Measurements from ENCODE around the gene ZNF580. TPM values are rescaled to one million over a fixed set of nuclear protein-coding genes. Genes with fewer than 3 reads are reported as not detected.

The ZNF580 gene
- total and polyA plus RNA-seq, 3 donors from 2014 or later: 21.7 to 38.0 (median 37.6) TPM

DNA sequence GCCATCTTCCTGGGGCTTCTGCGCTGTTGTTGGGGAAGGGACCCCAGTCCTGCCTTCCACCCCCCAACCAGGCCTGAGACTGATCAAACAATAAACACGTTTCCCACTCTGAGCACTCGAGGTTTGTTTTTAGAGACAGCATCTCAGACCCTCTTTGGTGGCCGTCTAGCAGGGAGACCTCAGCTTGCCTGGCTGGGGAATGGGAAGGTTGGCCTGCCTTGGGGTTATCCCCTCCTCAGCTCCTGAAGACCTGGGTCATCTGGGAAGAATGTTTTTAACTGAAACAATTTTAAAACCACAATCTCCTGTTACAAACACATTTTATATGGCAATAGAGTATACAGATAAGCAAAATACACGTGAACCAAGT is 4.7 kb downstream of the ZNF580 start:
- 66% methylated on average over 5 of the region's 5 CpGs for WGBS, 2 donors
- no peak overlapping the region for H3K4me3 ChIP-seq
- DNase-seq: no peak

GRCh38 chr19:55646889-55647731 is 6.3 kb downstream of the ZNF580 start:
- 32 to 35% methylated on average over 14 of the region's 14 CpGs for WGBS, 2 donors
- TF ChIP-seq POLR2A (IDR thresholded peaks at IDR 0.05): no peak
- TF ChIP-seq, protein P1, sequence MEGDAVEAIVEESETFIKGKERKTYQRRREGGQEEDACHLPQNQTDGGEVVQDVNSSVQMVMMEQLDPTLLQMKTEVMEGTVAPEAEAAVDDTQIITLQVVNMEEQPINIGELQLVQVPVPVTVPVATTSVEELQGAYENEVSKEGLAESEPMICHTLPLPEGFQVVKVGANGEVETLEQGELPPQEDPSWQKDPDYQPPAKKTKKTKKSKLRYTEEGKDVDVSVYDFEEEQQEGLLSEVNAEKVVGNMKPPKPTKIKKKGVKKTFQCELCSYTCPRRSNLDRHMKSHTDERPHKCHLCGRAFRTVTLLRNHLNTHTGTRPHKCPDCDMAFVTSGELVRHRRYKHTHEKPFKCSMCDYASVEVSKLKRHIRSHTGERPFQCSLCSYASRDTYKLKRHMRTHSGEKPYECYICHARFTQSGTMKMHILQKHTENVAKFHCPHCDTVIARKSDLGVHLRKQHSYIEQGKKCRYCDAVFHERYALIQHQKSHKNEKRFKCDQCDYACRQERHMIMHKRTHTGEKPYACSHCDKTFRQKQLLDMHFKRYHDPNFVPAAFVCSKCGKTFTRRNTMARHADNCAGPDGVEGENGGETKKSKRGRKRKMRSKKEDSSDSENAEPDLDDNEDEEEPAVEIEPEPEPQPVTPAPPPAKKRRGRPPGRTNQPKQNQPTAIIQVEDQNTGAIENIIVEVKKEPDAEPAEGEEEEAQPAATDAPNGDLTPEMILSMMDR (IDR thresholded peaks at IDR 0.05): no peak
- no peaks in the 10 kb centered on the region for H3K36me3 ChIP-seq (ENCODE audit: low read depth, missing control alignments)
- peaks cover 23% of the 10 kb centered on the region for H3K4me1 ChIP-seq
- H3K27ac ChIP-seq: peak overlapping the region; percentile 76 to 95
- H3K27me3 ChIP-seq: no peaks in the 10 kb centered on the region
- peak overlapping the region; percentile 79 to 86 for H3K4me3 ChIP-seq
- no peak for DNase-seq
- H3K9me3 ChIP-seq: no peaks in the 10 kb centered on the region
- intact Hi-C loops (cut with DNase I; ENCODE audit: low total_unique reads): no loop called here

More for the DNA sequence above, 4.7 kb downstream of the ZNF580 start:
- Histone ChIP-seq H3K27me3 (no peaks in the 10 kb centered on the region), H3K4me1 (peaks cover 26% of the 10 kb centered on the region), H3K27ac (no peak overlapping the region), H3K9me3 (no peaks in the 10 kb centered on the region), H3K36me3 (ENCODE audit: low read depth, missing control alignments) (no peaks in the 10 kb centered on the region)
- TF ChIP-seq POLR2A (IDR thresholded peaks at IDR 0.05): no peak
- TF ChIP-seq, protein P1 (IDR thresholded peaks at IDR 0.05): no peak
- intact Hi-C loops (cut with DNase I; ENCODE audit: low total_unique reads): no loop called here

DNA sequence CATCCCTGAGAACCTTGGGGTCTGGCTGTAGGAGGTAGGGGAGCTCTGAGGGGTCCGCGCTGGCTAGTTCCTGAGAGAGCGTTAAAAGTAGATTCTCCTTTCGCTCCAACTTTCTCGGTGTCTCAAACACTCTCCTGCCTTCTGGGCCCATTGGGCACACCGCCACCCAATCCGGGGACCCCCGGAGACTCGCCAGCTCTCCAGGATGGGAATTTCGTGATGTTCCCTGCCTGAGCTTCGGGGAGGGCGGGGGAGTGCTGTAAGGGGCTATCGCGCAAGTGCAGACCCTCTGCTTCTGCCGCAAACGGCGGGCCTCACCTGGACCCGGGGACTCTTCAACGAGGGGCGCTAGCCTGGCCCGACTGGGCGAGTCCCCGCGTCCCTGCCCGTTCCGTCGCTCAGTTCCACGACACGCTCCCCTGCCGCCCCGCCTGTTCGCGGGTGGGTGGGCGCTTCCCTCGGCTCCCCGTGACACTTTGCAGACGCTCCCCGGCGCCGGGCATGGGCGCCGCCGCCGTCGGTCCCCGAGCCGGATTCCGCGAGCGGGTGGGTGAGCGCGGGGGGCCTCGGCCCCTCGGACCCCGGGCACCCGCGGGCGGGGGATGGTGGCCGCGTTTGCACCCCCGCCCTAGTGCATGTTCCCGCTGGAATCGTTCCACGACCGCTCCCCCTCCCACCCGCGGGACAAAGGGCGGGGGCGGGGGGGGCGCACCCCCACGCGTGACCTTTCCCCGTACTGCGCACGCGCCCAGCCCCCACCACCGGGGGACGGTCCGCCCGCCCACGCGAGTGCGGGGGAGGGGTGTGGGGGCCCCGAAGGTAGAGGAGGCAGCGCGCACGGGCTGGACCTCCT is 7.2 kb downstream of the ZNF580 start, which contains the start of gene CCDC106:
Gene CCDC106 (plus strand): TSS at position 481 of the 853 bp plus-strand sequence. CDS start 835 bp downstream, outside the sequence.
- H3K36me3 ChIP-seq (ENCODE audit: low read depth, missing control alignments): no peaks in the 10 kb centered on the region
- peak; percentile 85 for DNase-seq
- H3K27ac ChIP-seq: peak within 1 kb of the TSS; percentile 76 to 95
- intact Hi-C loops (cut with DNase I; ENCODE audit: low total_unique reads): no loop called here
- H3K27me3 ChIP-seq: no peaks in the 10 kb centered on the region
- TF ChIP-seq, protein P1 (IDR thresholded peaks at IDR 0.05): peak in 1 of 3 experiments; percentile 4
- no peak for TF ChIP-seq POLR2A (IDR thresholded peaks at IDR 0.05)
- no peaks in the 10 kb centered on the region for H3K9me3 ChIP-seq
- peak within 1 kb of the TSS; percentile 79 to 86 for H3K4me3 ChIP-seq
- H3K4me1 ChIP-seq: peaks cover 18% of the 10 kb centered on the region
- 0 to 2% methylated on average over 12 to 72 of the region's 87 CpGs for WGBS, 2 donors

DNA sequence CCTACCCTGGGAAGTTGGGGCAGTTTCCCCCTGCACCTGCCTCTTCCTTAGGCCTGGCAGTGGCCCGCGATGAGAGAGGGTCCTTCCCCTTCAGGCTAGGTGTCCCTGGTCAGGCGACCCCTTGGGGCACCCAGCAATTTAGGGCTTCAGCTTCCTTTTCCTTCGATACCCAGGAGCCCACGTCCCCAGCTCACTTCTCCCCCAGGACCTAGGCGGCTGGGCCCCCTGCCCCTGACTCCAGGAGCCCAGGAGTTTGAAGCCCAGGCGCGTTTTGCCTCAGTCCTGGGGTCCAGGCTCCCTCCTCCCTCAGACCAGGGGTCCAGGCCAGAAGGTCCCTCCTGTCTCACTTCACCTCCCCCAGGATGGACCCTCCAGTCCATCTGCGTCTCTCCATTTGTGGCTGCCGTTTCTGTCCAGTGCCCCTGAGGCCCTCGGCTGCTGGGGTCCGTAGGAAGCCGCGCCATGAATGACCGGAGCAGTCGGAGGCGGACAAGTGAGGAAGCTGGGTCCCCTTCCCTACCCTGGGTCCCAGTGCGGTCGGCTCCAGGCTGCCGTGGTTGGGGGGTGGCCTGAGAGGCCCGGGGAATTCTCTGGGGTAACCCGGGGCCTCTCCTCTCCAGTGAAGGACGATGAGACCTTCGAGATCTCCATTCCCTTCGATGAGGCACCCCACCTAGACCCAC is 7.9 kb downstream of the ZNF580 start:
- WGBS, 2 donors: 0 to 10% methylated on average over 4 to 25 of the region's 25 CpGs
- H3K36me3 ChIP-seq (ENCODE audit: low read depth, missing control alignments): no peaks in the 10 kb centered on the region
- H3K4me3 ChIP-seq: peak overlapping the region; percentile 79 to 86
- intact Hi-C loops (cut with DNase I; ENCODE audit: low total_unique reads): no loop called here
- no peaks in the 10 kb centered on the region for H3K9me3 ChIP-seq
- H3K4me1 ChIP-seq: peaks cover 18% of the 10 kb centered on the region
- no peaks in the 10 kb centered on the region for H3K27me3 ChIP-seq
- H3K27ac ChIP-seq: peak overlapping the region; percentile 76 to 95
- TF ChIP-seq, protein P1 (IDR thresholded peaks at IDR 0.05): no peak
- TF ChIP-seq POLR2A (IDR thresholded peaks at IDR 0.05): no peak
- DNase-seq: no peak
